IPS-11a (cell line): ENCODE data around the gene SMYD3.
A peak's percentile ranks its signal among the peaks of the same experiment; 100 is the strongest.

Experiments
- H3K4me3 ChIP-seq: one replicate; pipeline ENCODE4 v1.5.1; 2013; ENCODE audit warnings: low read depth, low read length, control low read depth

The SMYD3 gene

DNA sequence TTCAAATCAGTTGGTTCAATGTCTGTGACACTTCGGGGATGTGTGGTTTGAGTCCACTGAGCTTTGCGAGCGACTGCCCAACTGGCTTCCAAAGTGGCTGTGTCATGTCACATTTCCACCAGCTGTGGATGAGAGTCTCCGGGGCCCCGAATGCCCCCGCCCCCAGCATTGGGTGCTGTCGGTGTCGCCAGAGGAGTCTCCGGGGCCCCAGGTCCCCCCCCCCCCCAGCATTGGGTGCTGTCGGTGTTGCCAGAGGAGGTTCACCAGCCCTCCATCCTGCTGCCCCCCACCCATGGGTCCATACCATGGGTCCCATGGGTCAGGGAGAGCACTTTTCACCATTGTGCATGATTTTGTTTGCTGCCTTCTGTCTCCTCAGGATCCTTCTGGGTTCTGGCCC is 9.0 kb upstream of the SMYD3 start:
- no peak overlapping the region for H3K4me3 ChIP-seq

DNA sequence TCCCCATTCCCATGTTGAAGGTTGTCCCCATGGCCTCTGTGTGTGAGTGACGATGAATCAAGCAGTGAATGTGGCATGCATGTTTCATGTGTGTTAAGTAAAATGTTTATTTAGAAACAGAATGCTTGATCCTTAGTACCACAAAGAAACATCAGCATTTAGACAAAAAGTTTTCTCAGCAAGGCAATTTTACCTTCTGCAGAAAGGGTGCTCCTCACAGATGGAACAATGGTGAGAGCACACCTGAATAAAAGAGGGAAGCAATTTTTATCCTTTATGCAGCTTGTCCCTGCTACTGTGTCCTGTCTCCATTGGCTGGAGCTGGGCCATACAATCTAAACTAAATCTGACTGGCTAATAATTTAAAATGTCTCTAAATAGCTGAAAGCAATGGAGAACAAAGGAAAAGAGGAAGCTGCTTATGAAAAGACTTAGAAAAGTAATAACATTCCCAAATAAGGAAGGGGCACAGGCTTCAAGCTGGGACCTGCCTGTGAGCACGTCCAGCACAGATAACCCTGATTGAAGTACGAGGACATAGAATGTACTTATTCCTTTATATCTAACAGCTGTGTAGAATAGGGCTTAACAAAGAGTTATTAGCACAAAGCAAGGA is 8.4 kb upstream of the SMYD3 start:
- no peak overlapping the region for H3K4me3 ChIP-seq

DNA sequence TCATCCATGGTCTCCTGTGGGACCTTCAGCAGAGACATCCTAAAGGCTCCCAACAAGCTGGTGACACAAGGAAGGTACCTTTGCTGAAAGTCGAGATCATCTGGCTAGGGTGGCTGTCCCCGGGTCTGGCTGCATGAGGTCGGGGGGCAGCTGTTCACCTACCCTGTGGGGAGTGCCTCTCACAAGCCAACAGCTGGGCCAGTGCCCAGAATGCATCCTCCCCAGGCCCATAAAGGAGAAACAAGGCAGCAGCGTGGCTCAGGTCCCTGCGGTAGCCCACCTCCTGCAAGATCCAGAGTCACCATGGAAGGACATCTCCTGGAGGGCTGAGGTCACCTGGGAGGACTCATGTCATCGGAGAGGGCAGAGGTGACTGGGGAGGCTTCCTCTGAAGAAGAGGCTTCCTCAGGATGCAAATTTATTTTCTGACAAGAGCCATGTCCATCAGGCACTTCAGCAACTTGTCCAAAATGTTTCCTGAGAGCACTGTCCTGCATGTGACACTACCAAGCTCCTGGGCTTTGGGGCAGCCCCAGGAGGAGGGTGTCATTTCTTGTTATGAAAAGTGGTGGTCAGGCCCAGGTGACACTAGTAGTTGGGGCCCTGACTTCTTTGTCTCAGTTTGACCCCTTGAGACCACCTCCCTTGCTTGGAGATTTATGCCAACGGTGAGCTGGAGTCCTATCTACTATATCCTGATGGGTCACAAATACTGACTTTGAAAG is 6.7 kb upstream of the SMYD3 start:
- H3K4me3 ChIP-seq: no peak overlapping the region

DNA sequence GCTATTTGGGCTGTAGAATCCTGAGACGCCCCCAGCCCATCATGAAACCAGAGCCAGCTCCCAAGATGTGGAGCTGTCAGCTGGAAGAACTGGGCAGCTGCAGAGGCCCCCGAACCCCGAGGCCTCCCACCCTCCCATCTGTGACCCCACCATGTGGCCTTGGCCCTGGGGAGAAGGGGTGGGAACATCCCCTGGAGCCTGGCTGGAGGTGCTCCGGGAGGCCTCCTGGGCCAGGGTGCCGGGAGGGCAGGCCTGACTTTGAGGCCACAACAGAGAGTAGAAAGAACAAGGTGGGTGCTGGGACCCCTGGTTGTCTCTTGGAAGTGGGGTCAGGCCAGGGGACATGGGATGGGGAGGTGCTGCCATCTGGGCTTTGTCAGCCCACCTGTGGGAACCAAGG is 6.0 kb upstream of the SMYD3 start:
- no peak overlapping the region for H3K4me3 ChIP-seq

DNA sequence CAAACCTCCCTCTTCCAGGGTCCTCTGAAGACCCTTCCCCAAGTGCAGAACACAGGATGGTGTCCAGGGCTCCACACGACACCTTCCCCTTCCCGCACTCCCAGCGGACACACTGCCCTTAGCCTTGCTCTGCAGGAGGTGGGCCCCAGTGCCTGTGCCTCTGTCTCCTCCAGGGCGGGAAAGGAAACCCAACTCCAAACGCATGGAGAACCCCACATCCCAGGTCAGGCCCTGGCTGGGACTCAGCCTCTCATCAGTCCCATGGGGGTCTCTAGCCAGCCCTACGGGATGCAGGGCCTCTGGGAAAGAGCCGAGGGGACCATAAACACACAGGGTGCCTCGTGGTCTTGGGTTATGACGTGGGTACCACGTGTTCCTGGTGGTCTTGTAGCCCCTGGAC is 5.6 kb upstream of the SMYD3 start:
- no peak overlapping the region for H3K4me3 ChIP-seq

DNA sequence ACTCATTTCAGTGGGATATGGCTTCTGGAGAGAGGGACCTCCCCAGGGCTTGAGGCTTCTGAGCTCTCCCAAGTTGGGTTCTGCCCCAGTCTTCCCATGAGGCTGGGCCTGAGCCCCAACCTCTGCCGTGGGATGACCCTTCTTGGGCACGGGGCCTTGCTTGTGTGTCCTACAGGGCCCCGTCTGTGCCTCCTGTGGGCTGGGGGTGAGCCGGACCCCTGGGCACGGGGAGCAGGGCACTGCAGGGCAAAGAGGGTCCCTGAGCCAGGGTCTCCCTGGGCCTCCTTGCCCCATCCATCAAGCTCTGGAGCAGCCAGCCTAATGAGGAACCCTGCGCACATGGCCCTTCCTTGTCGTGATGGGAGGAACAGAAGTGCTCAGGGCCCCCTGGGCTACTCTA is 5.2 kb upstream of the SMYD3 start:
- H3K4me3 ChIP-seq: no peak overlapping the region

DNA sequence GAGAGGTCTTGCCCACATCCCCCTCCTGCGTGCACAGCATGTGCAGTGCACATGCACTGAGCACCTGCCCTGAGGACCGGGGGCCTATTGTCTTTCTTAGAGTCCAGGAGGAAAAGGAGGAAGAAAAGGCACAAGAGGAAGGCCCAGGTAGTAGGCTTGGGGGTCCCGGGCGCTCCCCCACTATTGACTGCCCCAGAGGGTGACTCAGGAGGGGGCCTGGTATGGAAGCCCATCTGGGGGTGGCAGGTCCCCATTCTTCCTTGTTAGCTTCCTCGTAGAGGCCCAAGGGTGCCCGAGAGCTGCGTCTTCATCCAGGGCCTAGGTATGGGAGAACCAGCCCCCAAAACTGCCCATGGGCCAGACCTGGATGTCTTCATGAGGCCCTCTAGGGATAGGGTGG is 4.1 kb upstream of the SMYD3 start:
- H3K4me3 ChIP-seq: no peak overlapping the region

DNA sequence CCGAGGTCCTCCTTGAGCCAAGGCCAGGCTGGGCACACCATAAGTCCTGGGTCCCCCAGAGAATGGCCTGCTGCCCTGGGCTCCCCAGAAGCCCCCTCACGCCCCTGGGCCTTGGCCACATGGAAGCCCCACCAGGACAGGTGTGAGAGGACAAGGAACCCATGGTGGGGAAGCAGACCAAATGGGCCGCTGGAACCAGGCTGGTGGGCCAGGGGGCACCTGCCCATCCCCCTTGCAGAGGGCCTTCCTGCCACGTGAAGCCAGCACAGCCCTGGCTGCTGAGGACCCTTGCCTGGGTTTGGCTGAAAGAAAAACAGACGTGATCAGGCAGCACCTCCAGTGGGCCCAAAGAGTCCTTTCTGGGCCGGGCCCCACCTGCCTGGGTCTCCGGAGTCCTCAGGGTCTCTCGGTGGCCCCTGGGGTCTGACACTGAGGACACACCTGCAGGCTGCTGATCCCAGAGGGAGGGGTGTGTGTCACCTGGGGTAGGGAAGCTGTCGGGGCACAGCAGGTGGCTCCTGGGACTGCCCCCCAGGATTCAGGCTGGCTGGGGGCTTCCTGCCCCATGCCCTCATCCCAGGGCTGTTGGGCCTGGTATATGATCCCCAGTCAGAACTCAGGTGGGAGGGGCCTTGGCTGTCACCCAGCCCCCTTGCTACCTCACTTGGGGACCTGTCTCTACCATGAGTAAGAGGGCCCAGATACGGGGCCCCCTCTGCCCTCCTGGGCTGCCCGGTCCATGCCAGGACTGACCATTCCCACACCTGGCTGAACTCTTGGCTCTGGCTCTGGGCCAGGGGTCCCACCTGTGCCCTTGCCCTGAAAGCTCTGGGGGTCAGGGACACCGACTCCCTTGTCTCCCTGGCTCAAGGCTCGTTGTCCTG is 3.3 kb upstream of the SMYD3 start:
- no peak overlapping the region for H3K4me3 ChIP-seq

DNA sequence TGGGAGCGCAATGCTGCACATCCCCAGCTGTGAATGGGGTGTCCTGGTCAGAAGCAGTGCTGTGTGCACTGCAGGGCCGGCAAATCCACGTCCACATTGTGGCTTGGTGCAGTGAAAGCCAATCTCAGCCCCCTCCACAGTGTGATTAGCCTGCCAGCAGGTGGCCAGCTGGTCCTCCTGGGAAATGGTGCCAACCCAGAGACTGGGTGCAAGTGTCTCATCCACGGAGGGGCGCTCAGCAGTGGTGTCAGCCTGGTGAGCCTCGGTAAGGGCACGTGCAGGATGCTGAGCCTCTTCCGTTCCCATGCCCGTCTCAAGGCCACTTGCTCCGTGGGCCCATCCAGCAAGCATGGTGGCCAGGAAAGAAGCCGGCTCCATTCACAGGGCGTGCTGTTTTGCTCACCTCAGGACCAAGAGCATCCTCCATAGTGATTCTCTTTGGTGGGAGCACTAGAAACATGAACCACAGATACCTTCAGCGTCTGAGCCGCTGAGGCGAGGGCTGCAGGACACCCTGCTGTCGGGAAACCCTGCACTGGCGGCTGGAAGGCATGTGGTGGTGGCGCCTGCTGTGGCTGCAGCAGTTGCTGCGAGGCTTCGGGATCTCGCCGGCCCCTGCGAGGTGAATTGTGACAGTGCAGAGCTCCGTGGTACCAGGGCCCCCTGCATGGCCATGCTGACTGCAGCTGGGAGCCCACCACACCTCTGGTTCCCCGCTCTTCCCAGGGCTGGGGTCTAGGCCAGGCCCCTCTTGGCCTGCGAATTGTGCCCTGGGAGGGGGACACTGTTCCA is 2.0 kb upstream of the SMYD3 start:
- H3K4me3 ChIP-seq: no peak overlapping the region

DNA sequence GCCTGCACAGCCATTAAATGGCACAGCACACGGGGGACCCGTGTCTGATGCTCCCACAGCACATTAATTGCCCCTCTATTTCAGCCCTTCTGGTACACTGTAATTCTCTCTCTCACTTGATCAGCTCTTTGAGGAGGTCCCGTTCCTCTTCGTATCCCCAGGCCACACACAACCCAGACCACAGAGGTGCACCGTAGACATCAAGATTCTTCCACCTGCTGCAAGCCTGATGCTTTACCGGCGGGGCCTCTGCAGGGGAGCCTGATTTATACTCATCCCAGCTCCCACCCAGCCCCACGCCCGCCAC is 759 bp downstream of the SMYD3 start:
- H3K4me3 ChIP-seq: peak overlapping the region; percentile 87

DNA sequence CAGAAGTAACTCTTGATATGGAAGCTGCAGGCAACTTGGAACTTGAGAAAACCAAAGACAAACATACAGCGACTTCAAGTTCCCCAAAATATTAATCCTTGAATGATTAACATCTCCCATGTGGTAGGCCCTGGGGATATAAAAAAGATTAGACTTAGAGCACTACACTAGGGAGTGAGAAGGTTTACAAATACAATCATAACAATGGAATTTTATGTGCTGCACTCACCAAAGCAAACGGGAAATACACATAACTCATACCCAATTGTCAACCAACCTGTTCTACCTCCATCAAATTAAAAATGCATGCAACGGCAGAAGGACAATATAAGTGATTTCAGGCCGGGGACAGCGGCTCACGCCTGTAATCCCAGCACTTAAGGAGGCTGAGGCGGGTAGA is 3.7 kb downstream of the SMYD3 start:
- no peak overlapping the region for H3K4me3 ChIP-seq

DNA sequence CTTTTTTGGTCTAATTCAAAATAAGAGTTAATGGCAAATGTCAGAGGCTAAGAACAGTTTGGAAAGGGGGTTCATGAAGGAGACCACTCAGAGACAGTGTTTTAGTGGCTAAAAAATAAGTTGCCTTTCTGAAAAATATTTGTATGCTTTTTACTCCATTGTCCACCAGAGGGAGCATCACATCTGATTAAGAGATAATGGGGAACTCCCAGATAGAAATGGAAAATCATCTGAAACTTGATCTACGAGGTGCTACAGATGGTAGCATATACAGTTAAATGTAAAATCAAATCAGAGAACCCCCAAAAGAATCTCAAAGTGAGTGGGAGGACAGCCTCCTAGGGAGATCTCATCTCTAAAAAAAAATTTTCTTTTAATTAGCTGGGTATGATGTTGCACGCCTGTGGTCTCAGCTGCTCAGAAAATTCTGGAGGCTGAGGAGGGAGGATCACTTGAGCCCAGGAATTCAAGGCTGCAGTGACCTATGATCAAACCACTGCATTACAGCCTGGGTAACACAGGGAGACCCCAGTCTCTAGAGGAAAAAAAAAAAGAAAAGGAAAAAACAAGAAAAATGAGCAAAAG is 9.7 kb downstream of the SMYD3 start:
- H3K4me3 ChIP-seq: no peak overlapping the region

DNA sequence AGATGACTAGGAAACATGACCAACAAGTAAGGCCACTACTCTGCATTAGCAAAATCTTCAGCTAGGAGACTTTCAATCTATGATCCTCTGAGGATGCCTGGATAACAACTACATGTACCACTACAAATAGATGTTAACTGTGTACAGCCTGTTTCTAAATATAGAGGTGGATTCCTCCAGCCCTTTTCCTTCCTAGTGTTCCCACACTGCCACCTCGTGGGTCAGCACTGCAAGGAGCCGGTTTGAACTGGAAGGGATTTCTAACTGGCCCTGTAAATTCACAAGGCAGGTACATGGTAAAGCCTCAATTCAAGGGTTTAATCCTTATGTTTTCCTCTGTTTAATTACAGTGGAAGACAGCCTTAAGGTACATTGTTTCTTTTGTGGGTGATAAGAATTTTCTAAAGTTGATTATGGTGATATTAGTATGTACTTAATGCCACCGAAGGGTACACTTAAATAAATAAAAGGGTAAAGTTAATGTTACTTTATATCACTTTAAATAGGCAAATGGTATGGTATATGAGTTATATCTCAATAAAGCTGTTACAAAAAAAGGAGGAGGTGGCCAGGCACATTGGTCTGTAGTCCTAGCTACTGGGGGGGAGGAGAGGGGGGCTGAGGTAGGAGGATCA is 14.4 kb downstream of the SMYD3 start:
- no peak overlapping the region for H3K4me3 ChIP-seq

DNA sequence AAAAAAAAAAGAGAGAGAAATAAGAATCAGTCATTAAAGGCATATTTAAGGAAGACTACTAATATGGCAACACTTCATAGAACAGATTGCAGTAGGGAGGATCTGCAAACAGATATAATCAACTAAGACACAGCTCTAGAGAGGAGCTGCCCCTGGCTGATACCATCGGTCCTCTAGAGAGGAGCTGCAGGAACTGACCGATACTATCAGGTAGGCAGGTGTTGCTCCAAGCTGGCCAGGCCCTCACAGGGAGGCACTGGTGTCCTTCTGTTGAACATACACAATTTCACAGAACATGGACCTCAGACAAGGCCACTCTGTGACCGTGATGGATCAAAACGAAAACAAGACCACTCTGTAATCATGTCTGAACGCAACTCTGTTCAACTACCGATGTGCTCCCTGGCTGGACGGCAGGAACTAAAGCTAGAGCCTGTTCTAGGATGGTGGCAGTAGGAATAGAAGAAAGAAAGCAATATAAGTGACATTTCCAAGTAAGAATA is 15.5 kb downstream of the SMYD3 start:
- no peak overlapping the region for H3K4me3 ChIP-seq

DNA sequence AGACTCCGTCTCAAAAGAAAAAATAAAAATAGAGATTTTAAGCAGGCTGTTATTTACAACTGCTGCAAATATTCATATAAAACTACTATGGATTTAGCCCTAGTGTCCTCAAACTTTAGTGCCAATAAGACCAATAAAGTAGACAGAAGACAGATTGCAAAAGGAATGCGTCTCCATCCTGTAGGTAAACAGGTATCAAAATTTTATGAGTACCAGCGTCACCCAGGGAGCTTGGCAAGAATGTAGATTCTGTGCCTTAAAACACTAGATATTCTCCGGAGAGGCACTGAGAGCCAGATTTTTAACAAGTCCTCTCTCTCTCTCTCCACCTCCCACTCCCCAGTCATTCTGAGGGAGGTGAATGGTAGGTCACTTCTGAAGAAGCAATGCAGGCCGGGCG is 18.4 kb downstream of the SMYD3 start:
- no peak overlapping the region for H3K4me3 ChIP-seq

DNA sequence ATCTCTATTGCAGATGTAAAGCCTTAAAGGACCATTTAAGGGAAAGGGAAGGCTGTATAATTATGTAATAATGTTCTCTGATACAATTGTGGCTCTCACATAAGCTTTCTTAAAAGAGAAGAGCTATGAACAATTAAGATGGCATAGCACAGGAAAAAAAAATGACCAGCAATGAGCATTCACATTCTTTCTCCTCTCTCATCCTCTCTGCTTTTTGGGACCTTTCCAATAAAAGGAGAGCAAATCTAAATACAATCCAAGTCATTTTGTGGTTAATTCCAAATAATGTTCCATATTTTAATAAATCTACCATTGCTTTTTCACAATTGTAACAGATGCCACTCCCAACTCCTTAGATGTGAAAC is 23.5 kb downstream of the SMYD3 start:
- no peak overlapping the region for H3K4me3 ChIP-seq

DNA sequence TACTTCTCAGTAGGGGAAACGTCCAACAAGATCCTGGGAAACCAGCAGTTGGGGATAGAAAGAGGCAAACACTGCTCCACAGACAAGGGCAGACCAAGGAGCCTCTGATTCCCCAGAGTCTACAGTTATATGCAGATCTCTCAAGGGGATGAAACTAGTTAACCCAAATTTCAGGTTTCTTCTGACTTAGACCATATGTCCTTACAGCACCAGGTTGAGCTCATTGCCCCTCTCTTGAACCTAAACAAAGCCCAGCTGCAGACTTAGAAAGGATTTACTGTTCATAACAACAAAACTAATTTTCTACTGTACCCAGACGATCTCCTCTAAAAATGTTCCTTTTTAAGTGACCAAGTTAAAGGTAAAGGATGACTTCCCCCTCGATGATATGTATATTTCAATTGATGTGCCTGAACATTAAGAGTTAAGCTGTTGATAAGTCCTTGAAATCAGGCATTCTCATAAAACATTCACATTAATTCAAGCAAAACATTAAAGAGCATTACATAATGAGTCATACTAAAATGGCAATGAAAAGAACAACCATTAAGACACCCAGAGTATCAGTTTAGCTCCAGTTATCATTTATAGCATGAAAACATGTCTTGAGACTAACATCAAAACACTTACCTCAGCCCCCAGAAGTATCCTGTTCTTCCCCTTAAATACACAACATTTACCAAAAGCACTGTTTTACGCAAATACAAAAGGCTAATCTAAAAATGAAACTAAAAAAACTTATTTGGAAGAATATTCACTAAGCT is 24.1 kb downstream of the SMYD3 start:
- no peak overlapping the region for H3K4me3 ChIP-seq

DNA sequence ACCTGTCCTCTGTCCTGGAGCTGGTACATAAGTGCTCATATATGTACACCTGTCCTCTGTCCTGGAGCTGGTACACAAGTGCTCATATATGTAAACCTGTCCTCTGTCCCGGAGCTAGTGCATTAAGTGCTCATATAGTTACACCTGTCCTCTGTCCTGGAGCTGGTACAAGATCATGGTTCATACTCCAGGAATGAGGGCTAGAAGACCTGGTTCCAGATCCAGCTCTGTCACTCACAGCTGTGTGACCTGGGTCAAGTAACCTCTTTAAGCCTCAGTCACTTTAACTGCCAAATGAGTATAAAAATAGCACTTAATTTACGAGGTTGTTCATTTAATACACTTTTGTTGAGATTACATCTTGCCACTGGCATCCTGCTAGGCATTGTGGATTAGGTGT is 28.0 kb downstream of the SMYD3 start:
- H3K4me3 ChIP-seq: no peak overlapping the region

DNA sequence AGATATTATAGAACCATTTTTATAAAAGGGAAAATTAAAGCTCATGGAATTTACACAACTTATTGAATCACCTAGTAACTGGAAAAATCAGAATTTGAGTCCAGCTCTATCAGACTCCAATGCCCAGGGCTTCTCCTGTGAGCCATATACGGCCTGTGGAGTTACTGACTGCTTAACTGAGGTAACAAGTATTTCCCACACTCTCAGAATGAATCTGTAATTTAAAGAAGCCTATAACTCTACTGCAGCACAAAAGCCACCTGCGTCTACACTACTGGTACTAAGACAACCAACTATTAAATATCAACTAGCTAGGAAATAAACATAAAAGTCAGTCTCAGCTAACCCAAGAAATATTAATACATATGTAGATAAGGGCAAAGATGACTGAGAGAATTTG is 29.4 kb downstream of the SMYD3 start:
- H3K4me3 ChIP-seq: no peak overlapping the region

DNA sequence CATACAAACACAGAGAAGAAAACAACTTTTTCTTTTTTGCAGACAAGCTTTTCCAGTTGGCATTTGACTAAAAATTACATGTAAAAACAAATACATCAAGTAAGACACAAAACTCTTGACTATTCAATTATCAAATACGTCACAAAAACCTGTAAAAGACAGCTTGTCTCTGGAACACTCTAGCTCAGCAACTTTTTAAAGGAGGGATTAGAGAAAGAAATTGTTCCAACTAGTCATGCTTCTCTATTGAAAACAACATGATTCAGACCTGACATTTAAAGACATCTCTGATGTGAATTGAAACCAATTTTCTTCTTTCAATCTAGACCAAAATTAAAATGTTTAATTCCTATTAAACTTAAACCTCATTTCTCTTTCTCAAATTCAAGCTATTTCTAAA is 30.3 kb downstream of the SMYD3 start:
- no peak overlapping the region for H3K4me3 ChIP-seq
